ENCODE measurements around the gene RAB23.

The RAB23 gene

DNA sequence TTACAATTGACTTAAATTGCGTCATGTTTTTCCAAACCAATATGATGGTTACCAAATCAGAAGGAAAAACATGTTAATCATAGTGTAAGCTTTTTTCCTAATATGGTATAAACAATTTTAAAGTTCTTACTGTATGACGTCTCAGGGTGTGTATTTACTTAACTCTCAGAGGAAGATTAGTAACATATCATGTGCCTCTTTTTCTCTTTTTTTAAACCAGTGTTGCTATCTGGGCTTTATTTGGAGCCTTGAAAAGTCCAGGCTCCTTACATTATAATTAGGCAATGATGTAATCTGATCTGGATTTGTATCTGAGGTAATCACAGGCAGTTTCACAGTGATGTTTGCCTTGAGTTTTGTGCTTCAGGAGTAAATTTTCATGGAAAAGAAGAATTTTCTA, 20.4 kb upstream of the RAB23 start:
- DNase-seq (ENCODE audit: low spot score): no peak

DNA sequence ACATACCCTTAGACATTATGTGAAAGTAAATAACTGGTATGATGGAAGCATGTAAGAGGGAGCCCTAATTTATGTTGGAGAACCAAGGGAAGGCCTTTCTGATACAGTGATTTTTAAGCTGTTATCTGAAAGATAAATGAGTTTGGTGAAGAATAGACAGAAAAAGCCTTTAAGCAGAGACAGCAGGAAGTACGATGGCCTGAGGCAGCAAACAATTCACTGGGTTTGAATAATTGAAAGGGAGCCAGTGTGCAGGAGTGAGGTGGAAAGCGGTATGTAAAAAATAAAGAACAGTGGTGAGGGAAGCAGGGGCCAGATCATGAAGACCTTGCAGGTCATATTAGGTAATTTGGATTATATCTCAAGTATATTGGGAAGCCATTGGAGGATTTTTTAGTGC, 4.1 kb upstream of the RAB23 start:
- no peak for DNase-seq (ENCODE audit: low spot score)

DNA sequence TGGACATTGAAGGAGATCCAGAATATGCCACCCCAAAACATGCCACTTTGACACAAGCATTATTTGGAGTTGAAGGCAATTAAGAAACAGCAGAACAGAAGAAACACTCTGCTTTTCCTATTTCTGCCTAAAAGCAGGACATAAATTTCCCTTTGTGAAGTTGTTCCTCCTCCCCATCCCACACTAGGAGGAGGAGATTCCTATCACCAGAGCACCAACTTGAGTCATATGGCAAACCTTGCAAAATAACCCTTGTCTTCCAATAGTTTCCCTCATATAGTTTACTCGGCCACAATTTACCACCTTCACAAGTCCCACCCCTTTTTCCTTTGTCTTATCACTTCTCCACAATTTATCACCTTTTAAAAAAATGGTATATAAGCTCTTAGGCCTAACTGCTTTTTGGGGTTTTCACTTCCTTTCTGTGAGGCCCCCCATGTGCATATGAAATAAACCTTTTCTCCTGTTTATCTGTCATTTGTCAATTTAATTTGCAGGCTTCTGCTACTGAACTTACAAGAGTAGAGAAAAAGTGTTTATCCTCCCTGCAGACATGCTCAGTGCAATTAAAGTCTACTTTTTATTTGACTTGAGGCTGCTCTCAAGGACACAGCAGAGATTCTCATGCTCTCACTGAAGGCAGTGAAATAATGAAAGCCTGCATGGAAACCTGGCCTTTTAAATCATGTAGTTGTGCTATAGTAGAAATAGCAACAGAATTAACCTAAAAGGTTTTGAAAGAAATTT, 2.8 kb upstream of the RAB23 start:
- no peak for DNase-seq (ENCODE audit: low spot score)

DNA sequence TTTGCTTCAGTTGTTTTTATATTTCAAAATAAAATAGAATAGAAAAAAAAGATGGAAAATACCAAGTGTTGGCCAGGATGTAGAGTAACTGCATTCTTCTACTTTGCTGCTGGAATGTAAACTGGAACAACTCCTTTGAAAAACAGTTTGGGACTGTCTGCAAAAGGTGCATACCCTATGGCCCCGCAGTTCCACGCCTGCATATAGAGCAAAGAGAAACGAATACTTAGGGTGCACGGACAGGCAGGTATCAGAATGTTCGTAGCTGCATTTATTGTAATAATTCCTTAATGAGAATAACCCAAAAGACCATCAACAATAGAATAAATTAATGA, 603 bp upstream of the RAB23 start:
- DNase-seq (ENCODE audit: low spot score): no peak

DNA sequence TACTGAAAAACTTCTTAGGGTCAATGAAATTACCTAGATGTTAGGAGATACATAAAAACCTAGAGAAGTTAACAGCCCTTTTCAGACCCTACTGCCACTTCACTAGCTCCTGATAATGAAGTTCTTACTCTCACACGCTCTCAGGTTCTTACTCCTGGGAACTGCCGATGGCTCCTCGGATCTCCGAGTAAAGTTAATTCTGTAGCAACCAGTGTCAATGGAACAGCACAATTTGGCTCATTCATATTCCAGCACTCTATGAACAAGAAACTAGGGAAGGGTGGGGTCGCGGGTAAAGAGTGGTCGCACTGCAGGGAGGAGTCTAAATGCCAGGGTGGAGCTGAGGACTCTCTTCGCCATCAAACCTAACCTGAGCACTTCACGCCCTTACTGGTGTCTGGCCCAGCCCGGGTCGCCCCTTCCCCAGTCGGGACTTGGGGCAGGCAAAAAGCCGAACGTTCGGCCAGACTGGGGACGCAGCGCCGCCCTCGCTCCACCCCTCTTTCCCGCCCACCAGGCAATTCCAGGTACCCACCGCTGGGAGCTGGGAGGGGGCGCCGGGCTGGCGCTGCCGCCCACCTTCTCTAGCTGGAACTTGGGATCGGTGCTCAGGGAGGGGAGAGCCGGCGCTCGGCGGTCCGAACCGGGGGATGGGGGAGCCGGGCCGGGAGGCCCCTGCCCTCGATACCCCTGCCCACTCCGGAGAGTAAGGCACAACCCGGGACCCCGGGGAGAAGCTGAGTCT, 744 bp downstream of the RAB23 start:
- DNase-seq (ENCODE audit: low spot score): peak; percentile 44

DNA sequence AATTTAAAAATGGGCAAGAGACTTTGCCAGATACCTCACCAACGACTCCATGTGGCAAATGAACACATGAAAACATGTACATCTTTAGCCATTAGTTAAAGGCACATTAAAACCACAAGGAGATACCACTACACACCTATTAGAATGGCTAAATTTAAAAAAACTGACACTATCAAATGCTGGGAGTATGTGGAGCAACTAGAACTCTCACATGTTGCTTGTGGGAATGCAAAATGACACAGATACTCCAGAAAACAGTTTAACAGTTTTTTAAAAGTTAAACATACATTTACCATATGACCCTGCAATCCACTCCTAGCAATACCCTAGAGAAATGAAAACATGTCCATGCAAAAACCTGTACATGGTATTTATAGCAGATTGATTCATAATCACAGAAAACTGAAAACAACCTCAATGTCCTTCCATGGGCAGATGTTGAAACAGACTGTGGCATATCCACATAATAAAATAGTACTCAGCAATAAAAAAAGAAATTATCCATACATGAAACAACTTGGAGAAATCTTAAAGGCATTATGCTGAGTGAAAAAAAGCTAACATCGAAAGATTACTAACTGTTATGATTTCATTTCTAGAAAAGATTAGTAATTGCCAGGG, 1.9 kb downstream of the RAB23 start:
- no peak for DNase-seq (ENCODE audit: low spot score)

DNA sequence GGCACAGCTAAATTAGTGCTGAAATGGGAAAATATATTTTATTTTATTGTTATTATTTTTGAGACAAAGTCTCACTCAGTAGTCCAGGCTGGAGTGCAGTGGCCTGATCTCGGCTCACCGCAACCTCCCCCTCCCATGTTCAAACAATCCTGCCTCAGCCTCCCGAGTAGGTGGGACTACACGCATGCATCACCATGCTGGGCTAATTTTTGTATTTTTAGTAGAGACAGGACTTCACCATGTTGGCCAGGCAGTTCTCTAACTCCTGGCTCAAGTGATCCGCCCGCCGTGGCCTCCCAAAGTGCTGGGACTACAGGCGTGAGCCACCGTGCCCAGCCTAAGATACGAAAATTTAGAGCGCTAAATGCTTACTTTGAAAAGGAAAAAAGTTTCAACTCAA, 4.8 kb downstream of the RAB23 start:
- no peak for DNase-seq (ENCODE audit: low spot score)

DNA sequence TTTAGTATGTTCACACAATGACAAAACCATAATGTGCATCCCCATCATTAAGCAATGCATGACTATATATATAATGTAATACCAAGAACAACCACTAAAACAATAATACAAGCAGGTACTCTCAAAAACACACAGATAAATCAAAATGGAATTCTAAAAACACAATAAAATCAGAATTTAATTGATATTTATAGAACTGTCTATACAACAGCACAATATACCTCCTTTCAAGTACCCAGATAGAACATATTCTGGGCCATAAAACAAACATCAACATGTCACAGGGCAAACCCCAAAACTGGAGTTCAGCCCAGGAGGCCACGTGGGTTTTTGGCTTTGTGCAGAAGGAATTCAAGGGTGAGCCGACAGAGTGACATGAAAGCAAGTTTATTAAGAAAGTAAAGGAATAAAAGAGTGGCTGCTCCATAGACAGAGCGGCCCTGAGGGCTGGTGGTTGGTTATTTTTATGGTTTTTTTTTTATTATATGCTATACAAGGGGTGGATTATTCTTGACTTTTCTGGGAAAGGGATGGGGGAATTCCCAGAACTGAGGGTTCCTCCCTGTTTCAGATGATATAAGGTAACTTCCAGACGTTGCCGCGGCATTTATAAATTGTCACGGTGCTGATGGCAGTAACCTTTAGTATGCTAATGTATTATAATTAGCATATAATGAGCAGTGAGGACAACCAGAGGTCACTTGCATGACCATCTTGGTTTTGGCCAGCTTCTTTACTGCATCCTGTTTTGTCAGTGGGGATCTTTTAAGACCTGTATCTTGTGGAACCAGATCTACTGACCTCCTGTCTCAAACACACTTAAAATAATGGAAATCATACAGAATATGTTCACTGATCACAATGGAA, 5.6 kb downstream of the RAB23 start:
- DNase-seq (ENCODE audit: low spot score): no peak

DNA sequence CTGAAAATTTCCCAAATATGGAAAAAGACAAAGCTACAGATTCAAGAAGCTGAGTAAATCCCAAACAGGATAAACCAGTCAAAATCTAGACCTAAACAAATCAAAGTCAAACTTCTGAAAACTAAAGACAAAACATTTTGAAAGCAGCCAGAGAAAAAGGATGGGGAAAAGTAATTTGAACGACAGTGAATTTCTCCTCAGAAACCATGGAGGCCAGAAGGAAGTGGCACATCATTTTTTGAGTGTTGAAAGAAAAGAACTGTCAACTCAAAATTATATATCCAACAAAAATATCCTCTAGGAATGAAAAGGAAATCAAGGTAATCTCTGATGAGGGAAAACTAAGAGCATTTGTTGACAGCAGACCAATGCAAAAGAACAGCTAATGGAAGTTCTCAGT, 6.8 kb downstream of the RAB23 start:
- no peak for DNase-seq (ENCODE audit: low spot score)

DNA sequence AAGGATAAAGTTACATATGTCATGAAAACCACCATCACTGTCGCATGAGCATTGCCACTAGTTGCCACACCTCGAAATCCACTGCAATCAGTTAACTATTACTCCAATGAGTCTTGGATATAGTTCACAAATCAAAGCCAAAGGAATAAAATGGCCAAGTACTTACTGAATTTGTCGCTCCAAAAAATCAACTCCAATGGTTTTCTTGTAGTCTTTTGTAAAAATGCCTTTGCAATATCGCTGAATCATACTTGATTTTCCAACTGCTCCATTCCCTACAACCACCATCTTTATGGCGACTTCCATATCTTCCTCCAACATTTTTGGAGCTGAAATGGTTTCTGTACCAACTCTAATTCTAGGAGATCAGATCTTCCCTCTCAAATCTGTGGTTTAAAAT, 12.0 kb downstream of the RAB23 start:
- no peak for DNase-seq (ENCODE audit: low spot score)

DNA sequence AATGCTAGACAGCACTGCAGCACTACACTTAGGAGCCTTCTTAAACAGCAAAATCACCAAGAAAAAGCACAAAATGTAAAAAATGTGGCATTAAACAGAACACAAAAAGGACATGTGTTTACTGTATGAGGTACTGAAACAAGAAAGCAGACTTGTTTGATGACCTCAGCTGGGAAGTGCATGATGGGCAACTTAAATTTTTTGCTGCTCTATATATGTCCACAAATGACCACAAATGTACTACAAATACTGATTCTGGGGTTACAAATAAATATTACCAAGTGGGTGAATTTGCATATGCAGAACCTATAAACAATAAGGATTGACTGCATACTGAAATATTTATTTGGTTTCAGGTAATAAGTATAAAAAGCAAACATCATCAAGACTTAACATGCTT, 13.1 kb downstream of the RAB23 start:
- no peak for DNase-seq (ENCODE audit: low spot score)

DNA sequence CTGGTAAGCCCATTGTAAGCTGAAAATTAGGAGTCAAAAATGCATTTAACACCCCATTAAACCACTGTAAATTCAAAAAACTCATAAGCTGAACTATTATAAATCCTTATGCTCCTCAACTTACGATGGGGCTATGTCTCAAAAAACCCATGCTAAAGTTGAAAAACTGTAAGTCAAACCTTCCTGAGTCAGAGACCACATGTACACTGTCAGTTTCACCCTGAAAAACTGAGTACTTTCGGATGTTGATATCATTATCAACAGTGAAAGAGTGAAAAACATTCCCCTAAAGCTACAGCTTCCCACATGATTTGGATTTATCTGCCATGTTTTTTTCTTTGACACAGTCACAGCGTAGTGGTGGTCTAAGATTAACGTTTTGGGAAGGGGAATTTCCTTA, 14.2 kb downstream of the RAB23 start:
- DNase-seq (ENCODE audit: low spot score): no peak

DNA sequence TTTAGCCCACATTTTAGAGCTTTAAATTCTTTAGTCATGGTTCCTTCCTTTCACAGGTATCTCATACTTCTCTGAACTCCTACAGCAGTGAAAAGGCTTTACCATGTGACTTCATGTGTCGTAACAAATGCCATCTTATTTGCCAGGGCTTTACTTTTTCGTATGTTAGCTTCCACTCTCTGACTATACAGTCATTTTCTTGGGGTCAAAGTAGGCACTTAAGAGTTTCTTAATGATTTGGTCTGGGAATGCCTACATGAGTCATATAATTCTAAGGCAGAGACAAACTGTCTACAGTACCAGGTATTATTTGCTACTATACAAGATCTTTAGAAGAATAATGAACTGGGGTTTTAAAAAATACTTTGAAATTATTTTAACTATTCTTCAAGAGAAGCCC, 15.0 kb downstream of the RAB23 start:
- no peak for DNase-seq (ENCODE audit: low spot score)

DNA sequence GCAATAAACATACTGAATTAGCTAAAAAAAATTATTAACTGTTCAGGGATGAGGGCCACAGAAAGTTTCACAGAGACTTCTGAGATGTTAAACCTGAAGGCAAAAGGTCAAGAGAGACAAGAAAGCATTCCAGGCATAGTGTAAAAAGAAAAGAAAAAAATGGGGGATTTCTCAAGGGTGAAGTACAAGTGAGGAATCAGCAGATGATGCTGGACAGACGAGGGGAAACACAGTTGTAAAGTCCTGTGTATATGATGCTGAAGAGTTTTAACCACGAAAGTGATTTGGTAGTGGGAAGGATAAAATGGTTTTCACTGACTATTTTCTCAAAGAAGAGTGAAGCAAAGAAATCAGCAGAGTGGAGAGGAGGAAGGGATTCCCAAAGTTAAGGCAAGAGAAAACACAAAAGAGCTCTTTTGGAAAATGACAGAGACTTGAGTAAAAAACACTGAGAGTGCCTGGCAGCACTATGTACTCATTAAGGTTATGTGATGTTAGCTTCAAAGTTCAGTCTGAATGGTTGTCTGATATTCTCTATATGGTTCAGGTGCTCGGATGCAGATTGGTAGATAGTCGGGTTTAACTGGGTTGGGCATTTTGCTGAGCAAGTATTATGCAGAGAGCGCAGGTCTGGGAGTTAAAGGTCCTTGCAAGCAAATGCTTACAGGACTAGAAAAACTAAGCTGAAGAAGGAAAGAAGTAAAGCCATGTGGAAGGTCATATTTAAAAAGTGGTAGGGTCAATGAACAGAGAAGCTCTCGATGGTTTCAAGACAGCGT, 16.4 kb downstream of the RAB23 start:
- no peak for DNase-seq (ENCODE audit: low spot score)

DNA sequence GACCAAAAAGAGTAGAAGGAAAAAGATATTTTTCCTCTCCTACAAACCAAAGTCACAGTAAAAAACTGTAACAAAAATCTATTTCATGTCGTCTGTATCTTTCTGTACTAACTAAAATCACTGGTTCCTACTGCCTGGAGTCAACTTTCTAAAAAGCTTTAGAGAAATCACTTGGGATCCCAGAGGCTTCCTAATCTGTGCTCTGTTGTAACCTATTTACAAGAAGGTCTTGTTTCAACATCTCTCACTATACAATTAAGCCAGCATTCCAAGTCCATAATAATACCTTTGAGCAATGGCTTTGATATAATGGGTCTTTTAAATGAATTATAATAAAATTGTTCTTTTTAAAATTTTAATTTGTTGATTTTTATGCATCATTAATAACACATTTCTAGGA, 20.4 kb downstream of the RAB23 start:
- no peak for DNase-seq (ENCODE audit: low spot score)

DNA sequence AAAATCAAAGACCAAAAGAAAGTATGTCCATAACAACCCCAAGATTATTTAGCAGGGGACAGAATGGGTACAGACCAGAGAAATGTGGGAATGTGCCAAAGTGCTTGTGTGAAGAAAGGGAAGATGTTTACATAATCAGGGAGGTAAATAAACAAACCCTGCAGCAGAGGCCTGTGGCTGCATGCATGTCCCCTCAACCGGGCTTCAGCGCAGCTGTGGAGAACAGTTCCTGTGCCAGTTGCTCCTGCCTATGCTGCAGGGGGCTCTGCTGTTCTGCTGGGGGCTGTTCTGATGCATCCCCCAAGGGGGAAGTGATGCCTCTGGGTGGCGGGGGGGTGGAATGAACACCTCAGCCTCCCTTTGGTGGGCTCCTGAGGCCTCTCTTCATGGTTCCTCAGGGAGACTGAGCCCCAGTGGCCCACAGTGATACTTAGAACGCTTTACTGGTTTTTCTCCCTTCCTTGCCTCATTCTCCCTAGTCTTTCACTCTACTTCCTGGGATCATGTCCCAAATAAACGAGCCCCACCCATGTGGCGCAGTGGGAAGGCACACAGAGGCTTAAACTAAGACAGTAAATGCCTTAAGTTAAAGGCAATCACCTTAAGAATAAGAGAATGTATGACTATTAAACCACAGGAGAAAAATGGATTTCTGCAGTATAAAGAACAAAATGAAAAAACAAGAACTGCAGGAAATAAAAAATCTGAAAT, 23.0 kb downstream of the RAB23 start:
- DNase-seq (ENCODE audit: low spot score): no peak

DNA sequence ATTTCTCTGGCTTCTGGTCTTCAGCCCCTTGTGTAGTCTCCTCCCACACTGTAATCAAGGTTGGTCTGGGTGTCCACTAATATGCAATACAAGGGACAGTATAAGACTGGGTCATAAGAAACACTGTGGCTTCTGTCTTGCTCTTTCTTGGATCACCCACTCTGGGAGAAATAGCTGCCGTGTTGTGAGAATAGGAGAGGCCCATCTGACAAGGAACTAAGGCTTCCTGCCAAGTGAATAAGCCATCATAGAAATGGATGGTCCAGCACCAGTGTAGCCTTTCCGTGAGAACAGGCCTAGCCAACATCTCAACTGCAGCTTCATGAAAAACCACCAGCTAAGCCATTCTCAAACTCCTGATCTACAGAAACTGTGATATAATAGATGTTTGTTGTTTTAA, 26.6 kb downstream of the RAB23 start:
- no peak for DNase-seq (ENCODE audit: low spot score)

DNA sequence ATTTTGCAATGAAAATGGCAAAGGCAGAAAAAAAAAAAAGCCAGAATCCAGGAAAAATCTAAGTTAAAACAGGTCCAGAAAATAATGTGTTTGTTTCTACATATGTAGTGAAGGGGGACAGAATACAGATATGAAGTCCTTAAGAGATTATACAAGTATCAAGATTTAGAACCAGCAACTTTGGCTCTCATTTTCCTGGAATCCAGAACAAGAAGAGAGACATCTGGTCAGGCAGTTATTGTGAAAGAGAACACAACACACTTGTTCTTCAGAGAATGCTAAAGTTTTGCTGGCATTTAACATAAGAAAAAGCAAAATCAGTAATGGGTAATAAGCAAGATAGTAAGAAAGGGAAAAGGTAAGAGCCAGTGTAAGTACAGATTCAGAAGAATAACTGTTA, 28.9 kb downstream of the RAB23 start:
- DNase-seq (ENCODE audit: low spot score): no peak

DNA sequence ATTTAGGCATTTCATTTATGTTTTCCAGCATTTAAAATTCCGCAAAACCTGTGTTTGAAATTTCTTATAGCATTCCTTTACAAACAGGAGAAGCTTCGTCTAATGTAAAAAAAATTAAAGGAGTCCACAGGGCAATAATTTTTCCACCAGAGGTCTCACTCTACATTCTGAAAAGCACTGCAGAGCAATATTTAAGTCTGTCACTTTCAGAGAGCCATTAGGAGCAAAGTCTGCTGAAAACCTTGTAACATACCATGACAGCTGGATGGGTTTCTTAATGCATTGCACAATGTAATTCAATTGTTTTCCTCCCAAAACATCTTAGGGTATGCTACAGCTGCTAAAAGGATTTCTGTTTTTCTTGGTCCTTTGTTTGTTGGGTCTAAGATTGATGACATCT, 32.0 kb downstream of the RAB23 start:
- no peak for DNase-seq (ENCODE audit: low spot score)

DNA sequence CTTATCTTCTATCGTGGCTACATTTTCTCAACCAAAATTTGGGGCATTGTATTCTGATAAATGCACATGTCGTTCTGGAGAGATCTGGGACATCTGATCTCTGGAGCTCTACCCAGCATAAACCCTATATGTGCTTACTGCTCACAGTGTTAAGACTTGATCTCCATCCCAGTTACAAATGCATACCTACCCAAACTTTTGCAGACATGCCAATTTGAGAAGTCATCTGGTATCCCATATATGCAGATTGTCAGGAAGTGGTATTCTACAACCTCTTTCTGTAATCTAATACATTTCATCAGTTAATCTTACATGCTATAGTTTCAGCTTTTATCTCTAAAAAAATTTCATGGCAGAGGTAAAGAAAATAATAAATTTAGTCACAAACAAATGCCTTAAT, 38.8 kb downstream of the RAB23 start:
- DNase-seq (ENCODE audit: low spot score): no peak

DNA sequence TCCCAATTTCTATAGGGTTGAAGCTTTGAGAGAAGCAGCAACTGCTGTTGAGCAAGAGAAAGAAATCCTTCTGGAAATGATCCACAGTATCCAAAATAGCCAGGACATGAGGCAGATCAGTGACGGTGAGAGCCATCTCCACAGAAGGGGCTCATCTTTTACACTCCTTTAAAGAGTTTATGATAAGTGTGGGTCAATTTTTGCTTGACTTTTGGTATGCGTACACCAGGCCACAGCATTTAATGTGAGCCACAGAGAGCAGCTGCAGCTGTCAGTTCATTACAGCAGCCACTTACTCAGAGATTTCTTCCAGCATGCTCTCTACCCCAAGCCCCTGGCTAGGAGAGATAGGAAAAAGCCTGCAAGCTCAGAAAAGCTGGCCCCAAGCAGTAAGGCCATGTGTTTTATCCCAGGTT, 40.1 kb downstream of the RAB23 start:
- DNase-seq (ENCODE audit: low spot score): no peak
